ENCODE data around the gene SUMO2. TPM values are rescaled to one million over a fixed set of nuclear protein-coding genes. Genes with fewer than 3 reads are reported as not detected.
A peak's percentile ranks its signal among the peaks of the same experiment; 100 is the strongest.

Gene SUMO2
- total RNA-seq, 1 experiment from 2014 or later: 616 TPM

GRCh38 chr17:75126954-75127353, 55.8 kb downstream of the SUMO2 start:
- ChIA-PET CTCF (interaction anchor here (0.7 kb wide), 2 partner anchors 27 to 61 kb away, joined by 3 to 6 read pairs; no protein-coding TSS in a partner anchor), POLR2A (interaction anchor here (0.6 kb wide), 1 partner anchor 22 kb away, joined by 4 read pairs; no protein-coding TSS in a partner anchor)
- H3K4me3 ChIP-seq (ENCODE audit: low read depth in 2 of 2, low read length in 2 of 2): no peak overlapping the region
- in situ Hi-C loops (cut with HindIII; ENCODE audit: low pct_unique_long_range_greater_than_20kb, low sequenced_read_pairs) (no loop called here), intact Hi-C loops (cut with micrococcal nuclease; ENCODE audit: unreplicated experiment) (no loop called here)
- H3K27ac ChIP-seq (ENCODE audit: low read length): no peak overlapping the region
- DNase-seq (ENCODE audit: low read depth, low spot score) (no peak), ATAC-seq (no peak)
- no peaks in the 10 kb centered on the region for H3K9me3 ChIP-seq (ENCODE audit: control insufficient read depth, insufficient read depth, low read depth, low read length)
- H3K36me3 ChIP-seq (ENCODE audit: control insufficient read depth, insufficient read depth, low read length): peaks cover 3% of the 10 kb centered on the region; the same call in 1 of the 2 replicates
- BruUV-seq (replicated peaks): no TSS peak
- peaks cover 40% of the 10 kb centered on the region for H3K4me1 ChIP-seq (ENCODE audit: control insufficient read depth, insufficient read depth, low read length)
- no peaks in the 10 kb centered on the region for H3K27me3 ChIP-seq (ENCODE audit: control insufficient read depth, insufficient read depth, low read length)
- no peak for TF ChIP-seq SIN3A (IDR thresholded peaks at IDR 0.05; ENCODE audit: borderline replicate concordance, insufficient read depth, low read depth, low read length)
- no peak for TF ChIP-seq REST (IDR thresholded peaks at IDR 0.05; ENCODE audit: insufficient read depth in 1 of 2, low read depth in 2 of 2, low read length in 1 of 2)
- no peak for TF ChIP-seq CTCF (IDR thresholded peaks at IDR 0.05)

- peak overlapping the region; percentile 4; the same call in 1 of the 2 replicates for H3K27ac ChIP-seq (ENCODE audit: low read length)
Measured at GRCh38 chr17:75125984-75126383, 56.8 kb downstream of the SUMO2 start.

More at GRCh38 chr17:75125984-75126383, 56.8 kb downstream of the SUMO2 start:
- no TSS peak for BruUV-seq (replicated peaks)
- Histone ChIP-seq H3K4me1 (ENCODE audit: control insufficient read depth, insufficient read depth, low read length) (peaks cover 40% of the 10 kb centered on the region), H3K27me3 (ENCODE audit: control insufficient read depth, insufficient read depth, low read length) (no peaks in the 10 kb centered on the region), H3K36me3 (ENCODE audit: control insufficient read depth, insufficient read depth, low read length) (no peaks in the 10 kb centered on the region; the same call in 1 of the 2 replicates), H3K4me3 (ENCODE audit: low read depth in 2 of 2, low read length in 2 of 2) (no peak overlapping the region), H3K9me3 (ENCODE audit: control insufficient read depth, insufficient read depth, low read depth, low read length) (no peaks in the 10 kb centered on the region)
- in situ Hi-C loops (cut with HindIII; ENCODE audit: low pct_unique_long_range_greater_than_20kb, low sequenced_read_pairs) (no loop called here), intact Hi-C loops (cut with micrococcal nuclease; ENCODE audit: unreplicated experiment) (no loop called here)
- ChIA-PET POLR2A (interaction anchor here (0.6 kb wide), 1 partner anchor 8 kb away, joined by 10 read pairs; no protein-coding TSS in a partner anchor), CTCF (interaction anchor here (0.7 kb wide), 1 partner anchor 46 kb away, joined by 3 read pairs; no protein-coding TSS in a partner anchor)
- no peak for ATAC-seq
- TF ChIP-seq SIN3A (IDR thresholded peaks at IDR 0.05; ENCODE audit: borderline replicate concordance, insufficient read depth, low read depth, low read length) (no peak), POLR2AphosphoS5 (IDR thresholded peaks at IDR 0.05; ENCODE audit: low read depth, low read length) (0 out of 2 replicates have a peak, but pooled peaks have one; percentile 19), REST (IDR thresholded peaks at IDR 0.05; ENCODE audit: insufficient read depth in 1 of 2, low read depth in 2 of 2, low read length in 1 of 2) (no peak), CTCF (IDR thresholded peaks at IDR 0.05) (no peak)
- DNase-seq (ENCODE audit: low read depth, low spot score): no peak
